ENCODE data around the gene HOXC12.

Gene HOXC12

DNA sequence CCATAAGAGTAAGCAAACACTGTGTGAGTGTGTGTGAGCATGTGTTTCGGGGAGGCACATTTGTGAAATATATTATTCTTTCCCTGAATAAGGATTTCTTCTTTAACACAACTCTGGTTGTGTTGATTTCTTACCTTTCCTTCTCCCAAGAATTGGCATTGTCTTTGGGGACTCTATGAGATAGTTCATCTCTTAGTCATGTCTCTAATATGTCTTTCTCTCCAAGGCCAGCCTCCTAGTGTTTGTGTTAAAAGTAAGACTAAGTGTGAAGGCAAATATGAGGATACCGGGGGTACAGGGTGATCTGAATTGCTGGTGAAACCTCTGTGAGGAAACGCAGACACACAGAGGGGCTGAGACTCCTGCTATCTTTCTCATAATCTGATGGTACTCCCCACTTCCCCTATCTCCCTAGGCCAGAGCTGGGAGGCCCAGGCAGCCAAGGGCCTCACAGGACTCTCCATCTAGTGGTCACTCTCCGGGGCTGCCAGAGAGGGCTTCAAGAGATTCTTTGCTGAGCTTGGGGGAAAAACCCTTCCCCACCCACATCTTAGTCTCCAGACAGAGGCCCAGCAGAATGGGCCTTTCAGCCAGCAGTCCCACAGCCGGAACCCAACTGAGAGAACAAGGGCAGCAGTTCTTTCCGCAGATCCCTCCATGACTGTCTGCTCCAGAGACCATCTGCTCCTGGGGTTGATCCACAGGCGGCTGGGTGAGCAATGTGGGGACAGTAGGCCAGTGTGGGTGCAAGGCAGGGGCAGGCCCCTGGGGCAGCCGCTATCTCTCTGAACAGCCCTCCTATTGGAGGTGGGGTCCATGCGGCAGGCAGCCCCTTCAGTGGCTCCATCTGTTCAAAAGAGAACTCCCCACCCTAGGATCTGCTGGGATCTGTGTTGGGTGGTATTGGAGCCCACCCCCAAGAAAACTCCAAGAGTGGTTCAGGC, 5.8 kb upstream of the HOXC12 start:
- no peak overlapping the region for H3K4me3 ChIP-seq (ENCODE audit: low read length)
- no peaks in the 10 kb centered on the region for H3F3A ChIP-seq (ENCODE audit: insufficient read depth, low read length)
- peaks cover 100% of the 10 kb centered on the region for H3K27me3 ChIP-seq (replicated peaks; ENCODE audit: insufficient read depth, low read length)
- no peak for DNase-seq
- H3K36me3 ChIP-seq (replicated peaks; ENCODE audit: insufficient read depth, low read length): no peaks in the 10 kb centered on the region
- H3K9me2 ChIP-seq (replicated peaks; ENCODE audit: insufficient read depth, low read length): no peaks in the 10 kb centered on the region
- H3K4me2 ChIP-seq (ENCODE audit: low read depth, low read length): no peak overlapping the region
- H3K9me3 ChIP-seq (replicated peaks; ENCODE audit: insufficient read depth, low read length): no peaks in the 10 kb centered on the region
- H2AFZ ChIP-seq (ENCODE audit: low read length): no peak overlapping the region
- no peaks in the 10 kb centered on the region for H4K20me1 ChIP-seq (ENCODE audit: insufficient read depth, low read length)
- H3K27ac ChIP-seq (ENCODE audit: low read length): no peak overlapping the region
- no peak overlapping the region for H3K9ac ChIP-seq (ENCODE audit: low read length)
- TF ChIP-seq EZH2 (optimal IDR thresholded peaks at IDR 0.05; ENCODE audit: low read depth, low read length) (no peak), EZH2phosphoT487 (IDR thresholded peaks at IDR 0.05; ENCODE audit: low read length) (no peak)
- TF ChIP-seq, protein P1, sequence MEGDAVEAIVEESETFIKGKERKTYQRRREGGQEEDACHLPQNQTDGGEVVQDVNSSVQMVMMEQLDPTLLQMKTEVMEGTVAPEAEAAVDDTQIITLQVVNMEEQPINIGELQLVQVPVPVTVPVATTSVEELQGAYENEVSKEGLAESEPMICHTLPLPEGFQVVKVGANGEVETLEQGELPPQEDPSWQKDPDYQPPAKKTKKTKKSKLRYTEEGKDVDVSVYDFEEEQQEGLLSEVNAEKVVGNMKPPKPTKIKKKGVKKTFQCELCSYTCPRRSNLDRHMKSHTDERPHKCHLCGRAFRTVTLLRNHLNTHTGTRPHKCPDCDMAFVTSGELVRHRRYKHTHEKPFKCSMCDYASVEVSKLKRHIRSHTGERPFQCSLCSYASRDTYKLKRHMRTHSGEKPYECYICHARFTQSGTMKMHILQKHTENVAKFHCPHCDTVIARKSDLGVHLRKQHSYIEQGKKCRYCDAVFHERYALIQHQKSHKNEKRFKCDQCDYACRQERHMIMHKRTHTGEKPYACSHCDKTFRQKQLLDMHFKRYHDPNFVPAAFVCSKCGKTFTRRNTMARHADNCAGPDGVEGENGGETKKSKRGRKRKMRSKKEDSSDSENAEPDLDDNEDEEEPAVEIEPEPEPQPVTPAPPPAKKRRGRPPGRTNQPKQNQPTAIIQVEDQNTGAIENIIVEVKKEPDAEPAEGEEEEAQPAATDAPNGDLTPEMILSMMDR (IDR thresholded peaks at IDR 0.05; ENCODE audit: low read length): no peak
- no peaks in the 10 kb centered on the region for H3K4me1 ChIP-seq (ENCODE audit: low read length)
- H3K79me2 ChIP-seq (ENCODE audit: low read length): no peaks in the 10 kb centered on the region

DNA sequence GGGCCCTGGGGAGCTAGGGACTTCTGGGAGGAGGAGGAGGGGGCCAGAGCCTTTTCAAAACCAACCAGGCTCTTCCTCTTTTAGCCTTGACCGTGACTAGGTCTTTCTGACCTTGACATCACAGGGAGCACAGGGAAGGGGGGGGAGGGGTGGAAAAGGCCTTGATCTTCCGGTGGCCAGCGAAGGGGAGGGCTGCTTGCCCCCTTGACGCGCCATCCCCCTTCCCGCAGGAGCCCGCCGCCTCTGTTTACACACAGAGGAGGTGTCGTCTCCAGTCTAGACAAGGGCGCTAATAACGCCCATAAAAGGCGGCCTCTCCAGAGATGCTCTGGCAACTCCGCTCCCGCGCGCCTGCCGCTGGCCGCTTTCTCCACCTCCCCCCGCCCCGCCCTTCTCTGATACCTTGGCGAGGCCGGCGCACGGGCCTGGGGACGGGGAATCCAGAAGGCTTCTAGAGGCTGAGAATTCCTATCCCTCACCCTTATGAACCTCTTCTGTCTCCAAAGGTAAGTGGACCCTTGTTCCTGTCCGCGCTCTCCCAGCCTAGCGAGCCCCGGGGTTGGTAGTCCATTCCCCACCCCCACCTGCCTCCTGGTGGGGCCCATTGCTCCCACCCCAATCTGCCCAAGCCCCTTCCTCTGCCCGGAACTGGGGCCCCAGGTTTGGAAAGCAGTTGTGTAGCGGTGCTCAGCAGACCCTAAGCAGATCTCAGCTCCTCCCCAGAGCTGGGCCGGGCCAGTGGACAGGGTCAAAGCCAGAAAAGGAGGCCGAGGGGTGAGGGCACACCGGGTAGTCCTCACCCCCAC, 4.9 kb upstream of the HOXC12 start:
- no peak overlapping the region for H3K9ac ChIP-seq (ENCODE audit: low read length)
- no peaks in the 10 kb centered on the region for H3K4me1 ChIP-seq (ENCODE audit: low read length)
- H3K9me2 ChIP-seq (replicated peaks; ENCODE audit: insufficient read depth, low read length): no peaks in the 10 kb centered on the region
- H3K9me3 ChIP-seq (replicated peaks; ENCODE audit: insufficient read depth, low read length): no peaks in the 10 kb centered on the region
- no peaks in the 10 kb centered on the region for H4K20me1 ChIP-seq (ENCODE audit: insufficient read depth, low read length)
- H2AFZ ChIP-seq (ENCODE audit: low read length): no peak overlapping the region
- TF ChIP-seq EZH2phosphoT487 (IDR thresholded peaks at IDR 0.05; ENCODE audit: low read length) (no peak), EZH2 (optimal IDR thresholded peaks at IDR 0.05; ENCODE audit: low read depth, low read length) (no peak)
- TF ChIP-seq, protein P1 (IDR thresholded peaks at IDR 0.05; ENCODE audit: low read length): no peak
- H3K79me2 ChIP-seq (ENCODE audit: low read length): no peaks in the 10 kb centered on the region
- no peak overlapping the region for H3K27ac ChIP-seq (ENCODE audit: low read length)
- no peaks in the 10 kb centered on the region for H3F3A ChIP-seq (ENCODE audit: insufficient read depth, low read length)
- DNase-seq: no peak
- H3K4me2 ChIP-seq (ENCODE audit: low read depth, low read length): no peak overlapping the region
- no peaks in the 10 kb centered on the region for H3K36me3 ChIP-seq (replicated peaks; ENCODE audit: insufficient read depth, low read length)
- H3K27me3 ChIP-seq (replicated peaks; ENCODE audit: insufficient read depth, low read length): peaks cover 100% of the 10 kb centered on the region
- H3K4me3 ChIP-seq (ENCODE audit: low read length): no peak overlapping the region

DNA sequence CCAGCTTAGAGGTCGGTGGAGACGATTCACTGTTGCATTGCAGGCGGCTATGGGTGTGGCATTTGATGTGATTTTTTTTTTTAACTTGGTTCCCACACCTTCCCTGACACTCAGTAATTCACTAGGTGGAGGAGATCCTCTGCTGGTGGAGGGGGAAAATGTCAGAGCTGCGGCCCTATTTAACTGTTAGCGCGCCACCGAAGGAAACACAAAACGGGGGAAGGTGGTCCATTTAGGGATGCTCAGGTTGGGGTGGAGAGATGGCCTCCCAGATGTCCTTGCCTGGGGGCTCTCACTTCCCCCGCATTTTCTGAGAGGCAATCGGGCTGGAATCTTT, 4.3 kb upstream of the HOXC12 start:
- H2AFZ ChIP-seq (ENCODE audit: low read length): no peak overlapping the region
- no peaks in the 10 kb centered on the region for H3K36me3 ChIP-seq (replicated peaks; ENCODE audit: insufficient read depth, low read length)
- no peaks in the 10 kb centered on the region for H3K4me1 ChIP-seq (ENCODE audit: low read length)
- H3K27ac ChIP-seq (ENCODE audit: low read length): no peak overlapping the region
- peaks cover 99% of the 10 kb centered on the region for H3K27me3 ChIP-seq (replicated peaks; ENCODE audit: insufficient read depth, low read length)
- H3K9me2 ChIP-seq (replicated peaks; ENCODE audit: insufficient read depth, low read length): no peaks in the 10 kb centered on the region
- no peaks in the 10 kb centered on the region for H3F3A ChIP-seq (ENCODE audit: insufficient read depth, low read length)
- no peak for TF ChIP-seq EZH2 (optimal IDR thresholded peaks at IDR 0.05; ENCODE audit: low read depth, low read length)
- DNase-seq: no peak
- no peak overlapping the region for H3K4me2 ChIP-seq (ENCODE audit: low read depth, low read length)
- no peak overlapping the region for H3K9ac ChIP-seq (ENCODE audit: low read length)
- H4K20me1 ChIP-seq (ENCODE audit: insufficient read depth, low read length): no peaks in the 10 kb centered on the region
- no peaks in the 10 kb centered on the region for H3K79me2 ChIP-seq (ENCODE audit: low read length)
- H3K9me3 ChIP-seq (replicated peaks; ENCODE audit: insufficient read depth, low read length): no peaks in the 10 kb centered on the region
- no peak overlapping the region for H3K4me3 ChIP-seq (ENCODE audit: low read length)

All from MM.1S (cell line).